Stimulated activated CD8-positive, alpha-beta memory T cell treated with anti-CD3 and anti-CD28 coated beads, Interleukin-7, amount 100 ng/mL, for 4 hours (primary cell): Measurements from ENCODE around the gene APLN.
A peak's percentile ranks its signal among the peaks of the same experiment; 100 is the strongest.

Experiments
- DNase-seq, 2 donors: peaks; one replicate each; pipeline ENCODE4 v3.0.0-alpha.2; 2020; ENCODE audit warnings: low read depth in 2 of 2

APLN gene

DNA sequence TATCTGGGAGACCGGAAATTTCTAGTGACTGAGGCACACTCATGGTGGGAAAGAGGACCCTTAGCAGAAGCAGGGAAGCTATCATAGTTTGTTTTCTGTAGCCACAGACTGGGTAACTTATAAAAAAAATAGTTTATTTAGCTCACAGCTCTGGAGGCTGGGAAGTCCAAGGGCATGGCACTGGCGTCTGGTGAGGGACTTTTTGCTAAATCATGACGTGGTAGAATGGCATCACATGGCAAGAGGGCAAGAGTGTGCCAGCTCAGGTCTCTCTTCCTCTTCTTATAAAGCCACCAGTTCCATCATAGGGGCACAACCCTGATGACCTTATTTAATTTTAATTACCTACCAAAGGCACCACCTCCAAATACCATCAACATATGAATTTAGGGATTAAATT lies 13.3 kb downstream of the APLN start:
- DNase-seq = no peak

DNA sequence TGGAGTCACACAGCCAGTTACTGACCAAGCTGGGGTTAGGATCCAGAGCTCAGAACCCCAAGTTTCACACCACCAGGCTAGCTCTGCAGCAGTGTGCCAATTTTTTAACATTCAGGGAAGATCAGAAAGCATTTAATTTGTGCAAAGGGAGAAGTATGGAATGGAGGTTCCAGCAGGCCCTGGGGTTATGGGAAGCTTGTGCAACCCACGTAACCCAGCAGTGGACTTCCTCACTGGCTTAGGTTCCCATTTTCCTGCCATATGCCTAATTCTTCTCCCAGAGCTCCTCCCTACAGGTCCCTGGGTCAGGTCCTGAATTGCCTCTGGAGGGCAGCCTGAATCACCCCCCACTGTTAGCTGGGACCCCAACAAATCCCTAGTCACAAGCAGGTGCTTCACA lies 14.0 kb downstream of the APLN start:
- DNase-seq = no peak

DNA sequence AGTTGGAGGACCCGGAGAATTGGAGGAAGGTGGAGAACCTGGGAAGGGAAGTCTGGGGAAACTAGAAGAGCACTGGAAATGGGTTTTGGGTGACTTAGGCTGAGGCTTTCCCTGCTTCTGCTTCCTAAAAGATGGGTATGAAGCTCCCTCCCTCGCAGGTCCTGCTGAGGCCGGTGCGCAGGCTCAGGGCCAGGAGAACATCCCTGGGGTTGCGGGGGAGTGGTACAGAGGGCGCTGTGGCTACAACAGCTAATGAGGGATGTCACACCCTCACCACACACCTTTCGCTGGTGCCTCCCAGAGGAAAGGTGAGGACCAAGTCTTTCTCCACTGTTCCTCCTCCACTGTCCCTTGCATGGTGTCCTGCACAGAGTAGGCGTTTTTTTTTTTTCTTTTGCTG lies 15.8 kb downstream of the APLN start:
- DNase-seq = no peak

DNA sequence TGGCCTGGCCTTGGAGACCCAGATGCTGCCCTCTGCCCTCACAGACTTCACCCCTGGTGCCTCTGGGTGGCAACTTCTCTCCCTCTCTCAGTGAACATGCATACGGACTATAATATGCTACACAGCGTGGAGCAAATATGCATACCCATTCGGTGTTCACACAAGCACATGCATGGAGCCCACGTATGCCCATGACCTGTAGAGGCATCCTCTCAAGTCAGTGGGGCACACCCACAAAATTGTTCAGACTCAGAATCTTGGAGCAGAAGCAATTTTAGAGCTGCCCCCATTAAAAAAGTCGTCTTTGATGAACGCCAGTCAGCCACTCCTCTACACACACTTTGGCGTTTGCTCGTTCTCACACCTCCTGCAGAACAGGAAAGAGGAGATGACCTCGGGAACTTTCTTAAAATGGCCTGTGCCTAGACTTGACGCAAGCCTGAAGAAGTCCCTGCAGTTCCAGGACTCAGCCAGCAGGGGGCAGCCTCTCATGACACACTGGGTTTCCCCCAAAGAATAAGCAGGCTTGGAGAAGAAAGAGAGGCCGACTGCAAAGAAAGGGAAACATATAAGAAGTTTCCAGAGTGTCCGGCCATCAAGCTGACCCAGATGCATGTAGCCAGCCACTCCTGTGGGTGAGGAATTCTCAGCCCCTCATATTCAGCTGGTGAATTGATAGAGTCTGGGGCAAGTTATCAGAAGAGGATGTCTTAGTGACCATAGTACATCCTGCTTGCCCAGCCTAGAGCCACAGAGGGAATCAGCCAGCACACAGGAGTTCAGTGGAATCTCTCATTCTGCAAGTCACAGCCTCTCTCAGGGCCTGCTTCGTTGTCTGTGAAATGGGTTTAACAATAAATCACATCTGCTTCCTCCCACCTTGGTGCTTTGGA lies 17.3 kb downstream of the APLN start:
- peak; percentile 52 to 53 for DNase-seq

DNA sequence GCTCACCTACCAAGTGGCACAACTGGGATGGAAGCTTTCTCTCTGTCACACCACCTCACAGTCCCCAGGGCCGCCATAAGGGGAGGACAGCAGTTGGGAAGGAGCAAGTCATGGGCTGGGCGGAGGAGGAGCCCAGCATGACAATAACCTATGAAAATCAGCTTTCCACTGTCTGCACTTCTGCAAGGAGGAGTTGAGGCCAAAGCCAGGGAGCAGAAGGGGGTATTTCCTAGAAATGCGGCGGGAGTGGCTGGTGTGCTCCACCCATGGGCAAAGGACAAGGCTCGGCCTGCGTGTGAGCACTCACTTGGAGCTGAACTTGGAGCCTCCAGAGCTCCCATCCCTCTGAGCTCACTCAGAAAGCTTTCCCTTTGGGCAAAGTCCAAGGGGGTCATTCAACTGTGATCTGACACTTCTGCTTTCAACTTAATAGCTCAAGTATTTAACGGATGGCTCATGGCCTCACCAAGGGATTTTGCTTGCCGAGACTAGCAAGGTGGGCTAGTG lies 18.5 kb downstream of the APLN start:
- DNase-seq = no peak

DNA sequence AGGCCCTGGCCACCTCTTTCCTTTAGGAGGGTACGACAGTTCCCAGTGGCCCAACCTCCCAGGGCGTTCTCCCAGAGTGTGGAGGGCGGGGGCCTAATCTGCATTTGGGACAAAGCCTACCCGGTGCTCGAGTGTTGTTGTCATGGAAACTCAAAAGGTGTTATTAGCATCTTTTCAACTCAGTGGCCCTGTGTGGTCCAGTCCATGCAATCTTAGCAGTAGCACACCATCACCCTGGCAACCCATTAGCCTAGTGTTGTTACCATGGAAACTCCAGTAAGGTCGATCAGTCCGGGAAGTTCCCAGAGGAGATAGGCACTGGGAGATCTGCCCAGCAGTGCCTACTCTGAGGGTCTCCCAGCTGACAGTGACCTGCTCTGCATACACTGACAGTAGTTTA lies 20.2 kb downstream of the APLN start:
- no peak for DNase-seq

DNA sequence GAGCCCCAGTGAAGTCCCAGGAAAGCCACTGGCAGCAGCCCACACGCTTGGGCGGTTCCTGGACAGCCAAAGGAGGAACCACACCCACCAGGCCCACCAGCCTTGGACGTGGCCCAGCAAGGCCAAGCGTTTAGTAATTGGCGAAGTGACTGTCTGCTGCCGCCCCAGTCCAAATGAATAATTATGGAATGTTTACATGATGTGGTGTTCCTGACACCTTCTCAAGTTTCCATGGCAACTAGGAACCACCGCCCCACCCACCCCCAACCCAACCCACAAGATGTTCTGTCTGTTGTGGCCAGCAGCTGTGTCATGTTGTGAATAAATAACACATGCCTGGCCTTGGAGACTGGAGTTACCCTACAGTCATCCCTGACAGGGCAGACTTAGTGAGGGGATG lies 22.3 kb downstream of the APLN start:
- DNase-seq = no peak

DNA sequence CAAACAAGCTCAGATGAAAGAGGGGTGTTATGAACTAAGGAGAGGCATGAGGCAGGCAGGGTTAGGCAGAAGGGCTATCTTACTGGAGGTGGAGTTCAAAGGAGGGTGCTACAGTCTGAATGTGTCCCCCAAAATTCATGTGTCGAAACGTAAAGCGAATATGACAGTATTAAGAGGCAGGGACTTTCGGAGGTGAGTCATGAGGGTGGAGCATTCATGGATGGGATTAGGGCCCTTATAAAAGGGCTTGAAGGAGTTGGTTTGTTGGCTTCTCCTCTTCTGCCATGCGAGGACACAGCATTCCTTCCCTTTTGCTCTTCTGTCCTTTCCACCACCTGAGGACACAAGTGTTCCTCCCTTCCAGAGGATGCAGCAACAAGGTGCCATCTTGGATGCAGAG lies 22.9 kb downstream of the APLN start:
- DNase-seq = no peak

DNA sequence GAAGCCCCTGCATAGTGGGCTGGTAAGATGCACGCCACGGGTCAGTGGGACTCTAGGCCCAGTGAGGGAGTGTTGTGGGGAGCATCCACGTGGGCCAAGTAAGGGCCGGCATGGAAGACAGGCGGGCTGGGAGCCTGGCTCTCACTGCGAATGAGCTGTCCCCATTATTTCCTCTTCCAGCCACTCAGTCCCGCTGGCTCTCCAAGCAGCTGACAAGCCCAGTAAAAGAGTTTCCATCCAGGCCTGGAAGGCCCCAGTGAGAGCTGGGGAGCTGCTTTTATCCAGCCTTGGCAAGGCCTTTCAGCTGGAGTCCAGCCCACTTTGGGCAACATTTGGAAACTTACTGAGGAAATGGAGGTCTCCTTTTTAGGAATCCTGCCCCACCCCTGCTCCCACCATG lies 24.9 kb downstream of the APLN start:
- no peak for DNase-seq

DNA sequence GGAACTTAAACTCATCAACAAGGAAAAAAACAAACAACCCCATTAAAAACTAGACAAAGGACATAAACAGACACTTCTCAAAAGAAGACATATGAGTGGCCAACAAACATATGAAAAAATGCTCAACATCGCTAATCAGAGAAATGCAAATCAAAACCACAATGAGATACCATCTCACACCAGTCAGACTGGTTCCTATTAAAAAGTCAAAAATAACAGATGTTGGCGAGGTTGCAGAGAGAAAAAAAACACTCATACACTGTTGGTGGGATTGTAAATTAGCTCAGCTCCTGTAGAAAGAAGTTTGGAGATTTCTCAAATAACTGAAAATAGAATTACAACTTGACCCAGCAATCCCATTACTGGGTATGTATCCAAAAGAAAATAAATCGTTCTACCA lies 28.7 kb downstream of the APLN start:
- DNase-seq = no peak

DNA sequence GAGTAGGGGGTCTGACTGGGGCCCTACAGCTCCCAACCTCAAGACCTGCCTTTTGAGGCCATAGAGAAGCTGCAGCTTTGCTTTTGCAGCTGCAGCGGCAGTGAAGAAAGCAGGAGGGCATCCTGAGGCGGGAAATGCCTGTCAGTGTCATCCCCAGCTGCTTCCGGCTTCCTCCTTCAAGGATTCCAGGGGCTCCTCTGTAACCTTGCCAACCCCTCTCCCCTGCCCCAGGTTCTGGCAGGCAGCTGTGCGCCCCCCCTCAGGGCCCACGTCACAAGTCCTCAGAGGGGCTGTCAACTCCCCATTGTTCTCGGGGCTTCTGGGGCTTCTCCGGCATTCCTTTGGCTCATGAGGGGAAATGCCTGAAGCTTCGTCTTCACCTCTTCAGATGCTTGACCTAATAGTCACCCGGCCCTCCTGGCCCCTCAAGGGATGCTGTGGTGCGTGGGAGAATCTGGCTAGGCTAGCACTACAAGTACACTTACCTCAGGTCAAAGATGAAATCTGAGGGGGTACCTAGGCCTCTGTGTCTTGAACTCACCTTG lies 31.9 kb downstream of the APLN start:
- DNase-seq = no peak

DNA sequence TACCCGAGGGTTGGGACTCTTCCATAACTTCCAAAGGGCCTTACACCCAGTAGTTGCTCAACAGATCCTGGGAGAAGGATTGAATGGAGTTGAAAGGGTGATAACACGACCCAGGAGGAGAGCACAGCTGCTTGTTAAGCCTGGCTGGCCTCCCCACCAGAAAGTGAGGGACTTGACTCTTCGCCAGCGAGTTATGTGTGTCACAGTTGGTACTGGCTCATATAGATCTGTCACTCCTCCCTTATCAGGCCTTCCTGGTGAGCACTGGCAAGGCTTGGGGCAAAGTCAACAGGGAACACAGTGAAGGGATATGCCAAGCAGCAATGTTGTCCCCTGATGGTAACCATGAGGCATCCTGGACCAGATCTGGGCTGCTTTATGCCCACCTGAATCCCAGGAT lies 35.8 kb downstream of the APLN start:
- DNase-seq = no peak

DNA sequence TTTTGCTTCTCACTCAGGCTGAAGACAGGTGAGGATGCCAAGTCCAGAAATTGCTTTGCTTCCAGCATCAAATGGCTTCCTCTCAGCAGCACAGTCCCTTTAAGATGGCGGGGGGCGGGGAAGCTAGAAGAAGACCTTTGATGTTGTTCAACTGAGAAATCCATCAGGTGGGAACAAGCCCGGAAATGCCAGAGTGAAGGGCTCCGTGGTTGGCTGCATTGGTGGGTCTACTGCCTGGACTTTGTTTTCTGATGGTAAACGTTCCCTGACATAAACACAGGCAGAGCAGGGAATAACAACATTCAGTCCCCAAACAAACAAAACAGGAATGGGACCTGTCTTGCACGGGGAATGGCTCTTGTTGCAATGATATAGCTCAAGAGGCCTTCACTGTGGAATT lies 37.3 kb downstream of the APLN start:
- DNase-seq = no peak

DNA sequence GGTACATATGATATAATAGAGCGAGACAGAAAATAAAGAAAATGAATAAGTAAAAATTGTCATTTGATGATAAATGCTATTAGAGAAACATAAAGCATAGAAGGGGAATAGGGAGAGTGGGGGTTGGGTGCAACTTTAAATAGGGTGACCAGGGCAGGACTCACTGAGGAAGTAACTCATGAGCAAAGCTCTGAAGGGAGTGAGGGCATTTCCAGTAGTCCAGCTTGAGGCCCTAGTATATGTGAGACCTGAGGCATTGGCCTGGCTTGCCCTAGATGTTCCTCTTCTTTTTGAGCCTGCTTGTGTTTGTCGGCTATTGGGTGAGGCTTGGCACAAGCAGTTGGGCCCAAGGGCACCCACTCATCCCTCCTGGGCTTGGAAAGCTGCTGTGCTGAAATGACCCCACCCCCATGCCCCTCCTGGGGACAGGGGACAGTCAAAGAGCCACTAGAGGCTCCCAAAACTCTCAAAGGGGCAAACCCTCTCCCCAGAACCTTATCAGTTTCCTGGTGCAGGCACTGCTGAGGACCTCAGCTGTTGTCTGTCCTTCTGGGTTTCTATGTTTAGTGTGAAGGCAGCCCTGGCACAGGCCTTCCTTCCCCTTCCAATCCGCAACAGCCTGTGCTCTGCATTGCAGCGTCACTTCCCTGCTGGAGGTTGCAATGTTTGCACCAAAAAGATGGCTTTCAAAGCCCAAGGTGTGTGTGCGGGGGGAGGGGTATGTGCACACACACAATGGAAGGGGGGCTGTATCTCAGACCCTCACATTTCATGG lies 40.1 kb downstream of the APLN start:
- DNase-seq = no peak

DNA sequence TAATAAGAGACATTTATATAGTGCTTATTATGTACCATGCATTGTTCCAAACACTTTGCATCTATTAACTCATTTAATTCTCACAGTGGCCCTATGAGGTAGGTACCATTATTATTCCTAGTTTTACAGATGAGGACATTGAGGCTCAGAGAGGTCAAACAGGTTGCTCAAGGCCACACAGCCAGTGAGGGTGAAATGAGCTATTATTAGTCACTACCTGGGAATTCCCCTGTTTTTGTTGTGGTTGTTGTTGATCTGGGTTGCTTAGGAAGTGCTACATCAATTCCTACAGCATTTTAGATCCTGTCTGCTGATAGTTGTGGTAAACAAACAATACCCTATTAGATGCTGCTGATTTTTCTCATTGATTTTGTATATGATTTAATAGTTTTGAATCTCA lies 41.2 kb downstream of the APLN start:
- no peak for DNase-seq

DNA sequence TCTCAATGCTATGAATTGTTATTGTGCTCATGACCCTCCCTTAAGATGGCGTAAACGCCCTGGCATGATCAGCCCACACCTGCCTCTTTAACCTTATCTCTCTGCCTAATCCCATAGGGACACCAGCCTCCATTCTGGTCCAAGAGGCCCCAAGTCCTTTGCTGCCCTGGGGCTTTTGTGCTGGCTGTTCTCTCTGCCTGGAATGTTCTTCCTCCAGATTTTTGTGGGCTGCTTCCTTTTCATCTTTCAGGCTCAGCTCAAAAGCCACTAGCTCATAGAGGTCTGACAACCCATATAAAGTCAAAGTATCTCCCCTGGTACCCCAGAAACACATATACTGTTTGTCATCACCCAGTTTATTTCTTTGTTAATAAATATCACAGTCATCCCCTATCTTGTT lies 42.4 kb downstream of the APLN start:
- DNase-seq = no peak

DNA sequence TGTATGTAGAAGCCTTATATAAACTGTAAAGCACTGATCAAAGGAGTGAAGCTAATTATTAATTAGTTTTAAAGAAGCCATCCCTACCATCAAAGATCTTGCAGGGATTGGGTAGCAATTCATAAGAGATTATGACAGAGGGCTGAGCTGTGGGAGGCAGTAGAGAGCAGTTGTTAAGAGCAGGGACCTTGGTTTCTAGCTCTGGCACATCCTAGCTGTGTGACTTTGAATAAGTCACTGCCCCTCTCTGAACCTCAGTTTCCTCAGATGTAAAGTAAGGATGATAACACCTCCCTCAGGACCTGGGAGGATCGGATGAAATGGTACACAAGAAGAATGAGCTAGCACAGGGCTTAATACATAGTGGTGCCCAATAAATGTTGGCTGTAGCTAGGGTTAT lies 45.4 kb downstream of the APLN start:
- DNase-seq = no peak

DNA sequence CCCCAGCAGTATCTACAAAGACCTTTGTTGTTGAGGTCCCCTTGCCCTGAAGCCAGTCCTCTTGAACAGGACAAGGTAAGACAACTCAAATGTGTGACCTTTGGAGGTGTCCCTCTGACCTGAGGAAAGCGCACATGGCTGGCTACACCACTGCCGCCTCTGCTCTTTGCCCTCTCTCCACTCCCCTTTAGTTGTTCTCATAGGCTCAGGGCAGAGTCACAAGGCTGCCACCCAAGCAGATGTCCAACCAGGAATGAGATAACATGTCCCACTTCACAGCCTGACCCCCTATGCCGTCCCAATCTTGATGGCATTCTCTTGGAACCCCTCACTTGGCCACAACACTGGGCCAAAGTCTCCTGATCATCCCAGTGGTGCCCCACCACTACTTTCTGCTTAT lies 46.3 kb downstream of the APLN start:
- DNase-seq = no peak

DNA sequence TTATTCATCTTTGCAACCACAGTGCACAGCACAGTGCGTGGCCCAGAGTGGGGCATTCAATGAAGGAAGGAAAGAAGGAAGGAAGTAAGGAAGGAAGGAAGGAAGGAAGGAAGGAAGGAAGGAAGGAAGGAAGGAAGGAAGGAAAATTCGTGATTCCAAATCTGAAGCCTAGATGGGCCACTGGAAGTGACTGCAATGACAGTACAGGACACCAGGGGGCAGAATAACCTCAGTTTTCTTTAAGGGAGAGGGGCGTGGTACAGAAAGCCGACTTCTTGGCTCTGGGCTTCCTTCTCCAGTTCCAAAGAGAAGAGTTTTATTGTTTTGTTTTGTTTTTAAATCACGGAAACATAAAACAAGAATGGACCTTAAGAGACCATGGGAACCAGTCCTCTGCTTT lies 47.8 kb downstream of the APLN start:
- peak in 1 of 2 donors; percentile 14 for DNase-seq

DNA sequence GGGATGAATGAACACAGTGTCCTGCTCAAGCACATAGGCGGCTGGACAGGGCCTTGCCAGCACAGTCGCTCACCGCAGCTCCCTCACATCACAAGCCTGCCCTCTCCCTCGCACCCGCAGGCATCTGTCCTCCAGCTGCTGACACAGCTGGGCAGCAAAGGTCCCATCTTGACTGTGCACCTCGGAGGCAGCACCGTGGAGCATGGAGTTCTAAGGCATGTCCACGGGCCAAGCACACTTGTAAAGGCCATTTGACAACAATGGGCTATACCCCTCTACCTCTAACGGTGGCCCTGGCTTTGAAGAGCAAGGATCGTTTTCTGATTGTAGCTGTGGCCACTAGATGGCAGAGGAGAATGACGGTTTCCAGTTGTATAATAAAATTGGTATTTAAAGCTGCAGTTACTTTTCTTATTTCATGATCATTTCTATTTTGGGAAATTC lies 53.8 kb downstream of the APLN start:
- DNase-seq = no peak

DNA sequence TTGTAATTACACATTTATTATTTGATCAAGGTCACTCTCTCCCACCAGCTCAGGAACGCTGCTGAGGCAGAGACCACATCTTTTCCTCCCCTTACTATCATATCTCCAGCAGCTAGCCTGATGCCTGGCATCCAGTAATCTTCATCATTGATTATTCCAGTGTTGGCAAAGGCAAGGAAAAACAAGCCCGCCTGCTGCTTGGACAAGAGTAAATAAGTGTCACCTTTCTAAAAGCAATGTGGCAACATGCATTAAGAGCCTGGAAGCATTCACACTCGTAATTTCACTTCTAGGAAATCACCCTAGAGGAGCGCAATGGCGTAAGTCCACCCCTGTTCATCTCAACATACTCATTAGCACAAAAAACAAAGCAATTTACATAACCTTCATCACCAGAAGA lies 54.8 kb downstream of the APLN start:
- no peak for DNase-seq

DNA sequence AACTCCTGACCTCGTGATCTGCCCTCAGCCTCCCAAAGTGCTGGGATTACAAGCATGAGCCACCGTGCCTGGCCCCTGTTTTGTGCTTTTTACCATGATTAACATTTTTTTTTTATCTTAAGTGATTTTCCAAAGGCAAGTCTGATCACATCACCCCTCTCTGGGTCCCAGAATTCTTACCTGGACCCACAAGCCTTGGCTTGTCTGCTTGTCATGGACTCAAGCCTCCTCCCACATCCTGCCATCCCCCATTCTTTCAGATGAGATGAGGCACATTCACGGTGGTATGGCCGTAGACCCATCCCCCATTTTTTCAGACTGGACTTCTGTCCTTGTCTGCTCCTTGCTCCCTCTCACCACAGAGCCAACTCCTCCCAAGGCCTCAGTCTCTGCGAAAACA lies 55.3 kb downstream of the APLN start:
- DNase-seq = no peak

DNA sequence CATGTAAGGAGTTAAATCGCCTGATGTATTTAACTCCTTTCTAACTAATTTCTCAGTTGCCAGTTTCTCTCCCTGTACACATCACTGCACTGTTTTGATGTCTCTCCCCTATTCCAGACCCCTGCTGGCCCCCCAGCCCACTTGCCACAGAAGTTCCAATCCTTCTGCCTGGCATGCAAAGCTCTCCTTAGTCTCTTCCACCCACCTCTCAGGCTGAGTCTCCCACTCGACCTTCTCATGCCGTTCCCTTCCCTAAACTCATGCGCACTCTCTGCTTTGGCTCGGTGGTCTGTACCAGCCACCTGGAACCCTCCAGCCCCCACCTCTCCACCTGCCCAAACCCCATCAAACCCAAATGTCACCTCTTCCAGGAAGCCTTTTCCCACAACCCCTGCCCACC lies 56.9 kb downstream of the APLN start:
- no peak for DNase-seq
